A673 (cell line): Measurements from ENCODE around the gene FAM13C. TPM values are rescaled to one million over a fixed set of nuclear protein-coding genes. Genes with fewer than 3 reads are reported as not detected.

ENCODE experiments used
- BruUV-seq: library from RNA; stranded (reverse); fragments of 400-500 nt; replicated peaks from 2 replicates; lab custom pipeline; 2021; lab: Mats Ljungman, UMichigan
- CTCF ChIA-PET: fragments of 300-600 bp; sonication (Branson Sonifier 250); formaldehyde crosslinking; loops from one replicate; lab custom pipeline; 2022; ENCODE audit warnings: antibody characterized with exemption; lab: Charles Lee
- POLR2A ChIA-PET: fragments of 300-600 bp; sonication (Branson Sonifier 250); formaldehyde crosslinking; loops from one replicate; lab custom pipeline; 2022; ENCODE audit warnings: antibody characterized with exemption; ENCODE audit not compliant: low non-redundant PET; lab: Charles Lee
- DNase-seq: peaks from one replicate; pipeline ENCODE4 v3.0.0-alpha.2; 2015; ENCODE audit warnings: low spot score
- H3K27ac ChIP-seq: fragments of 200-600 bp; sonication (generic); 2 replicates; pipeline ENCODE4 v1.5.1; 2016; ENCODE audit warnings: mixed run types, low read depth, mild to moderate bottlenecking, mixed read lengths, antibody characterized with exemption, low read length; ENCODE audit not compliant: poor library complexity, severe bottlenecking
- H3K27me3 ChIP-seq: fragments of 200-600 bp; sonication (generic); replicated peaks from 2 replicates; pipeline ENCODE4 v1.6.1; 2017; ENCODE audit warnings: mixed run types, low read depth, mild to moderate bottlenecking, mixed read lengths, antibody characterized with exemption, low read length; ENCODE audit not compliant: insufficient read depth, poor library complexity
- H3K36me3 ChIP-seq: fragments of 200-600 bp; sonication (generic); 2 replicates; pipeline ENCODE4 v1.6.1; 2016; ENCODE audit warnings: mixed run types, mild to moderate bottlenecking, mixed read lengths, antibody characterized with exemption, low read length; ENCODE audit not compliant: insufficient read depth, poor library complexity, severe bottlenecking
- H3K4me1 ChIP-seq: fragments of 200-600 bp; sonication (generic); 2 replicates; pipeline ENCODE4 v1.6.1; 2017; ENCODE audit warnings: mixed run types, mild to moderate bottlenecking, mixed read lengths, antibody characterized with exemption, low read length; ENCODE audit not compliant: insufficient read depth, poor library complexity, severe bottlenecking
- H3K4me3 ChIP-seq: fragments of 200-600 bp; sonication (generic); 2 replicates; pipeline ENCODE4 v1.5.1; 2016; ENCODE audit warnings: low read depth, mixed run types, mild to moderate bottlenecking, mixed read lengths, low read length; ENCODE audit not compliant: poor library complexity, severe bottlenecking
- H3K9me3 ChIP-seq: fragments of 200-600 bp; sonication (generic); 2 replicates; pipeline ENCODE4 v1.6.1; 2016; ENCODE audit warnings: mixed run types, low read depth, mild to moderate bottlenecking, mixed read lengths, antibody characterized with exemption, low read length; ENCODE audit not compliant: poor library complexity, severe bottlenecking
- CTCF ChIP-seq: fragments of 300-800, 200-600 bp; sonication (generic); conservative IDR thresholded peaks from 2 replicates; pipeline ENCODE4 v1.5.1; 2017; ENCODE audit warnings: low read depth, mild to moderate bottlenecking, antibody characterized with exemption, low read length, moderate library complexity, mixed read lengths
- EZH2 ChIP-seq: fragments of 200-600 bp; sonication (generic); IDR thresholded peaks from 2 replicates; pipeline ENCODE4 v1.6.1; 2017; ENCODE audit warnings: borderline replicate concordance, low read depth, mild to moderate bottlenecking, mixed read lengths, antibody characterized with exemption, low read length; ENCODE audit not compliant: poor library complexity, severe bottlenecking
- intact Hi-C: fragments of 100-400 bp; cut with micrococcal nuclease; formaldehyde crosslinking; loops from one replicate; pipeline ENCODE4 v1.10.0; 2022; ENCODE audit not compliant: unreplicated experiment
- total RNA-seq: library from RNA; stranded (reverse); gene quantifications from 2 replicates; pipeline ENCODE4 v1.2.3, GENCODE V29; 2021

The FAM13C gene
- total RNA-seq, 1 experiment from 2014 or later: 21.2 TPM

- ChIA-PET CTCF (no interaction called here), POLR2A (no interaction called here)
- Histone ChIP-seq H3K27me3 (no peaks in the 10 kb centered on the region), H3K4me1 (peaks cover 8% of the 10 kb centered on the region), H3K36me3 (no peaks in the 10 kb centered on the region), H3K4me3 (no peak overlapping the region), H3K9me3 (no peaks in the 10 kb centered on the region), H3K27ac (no peak overlapping the region)
- DNase-seq: no peak
- intact Hi-C loops: no loop called here
- BruUV-seq: no TSS peak
- TF ChIP-seq EZH2 (no peak), CTCF (no peak)
Measured at GRCh38 chr10:59300386-59300785, 62.0 kb downstream of the FAM13C start.

GRCh38 chr10:59299933-59300332 is 62.4 kb downstream of the FAM13C start:
- peaks cover 8% of the 10 kb centered on the region for H3K4me1 ChIP-seq
- intact Hi-C loops: no loop called here
- BruUV-seq: no TSS peak
- H3K27me3 ChIP-seq: no peaks in the 10 kb centered on the region
- TF ChIP-seq EZH2: no peak
- no peaks in the 10 kb centered on the region for H3K9me3 ChIP-seq
- ChIA-PET CTCF (no interaction called here), POLR2A (no interaction called here)
- DNase-seq: no peak
- no peak overlapping the region for H3K4me3 ChIP-seq
- H3K27ac ChIP-seq: no peak overlapping the region
- no peaks in the 10 kb centered on the region for H3K36me3 ChIP-seq

- Histone ChIP-seq H3K9me3 (no peaks in the 10 kb centered on the region), H3K27me3 (no peaks in the 10 kb centered on the region), H3K4me3 (no peak overlapping the region), H3K36me3 (no peaks in the 10 kb centered on the region), H3K4me1 (no peaks in the 10 kb centered on the region), H3K27ac (no peak overlapping the region)
- DNase-seq: no peak
- ChIA-PET CTCF (no interaction called here), POLR2A (no interaction called here)
- intact Hi-C loops: no loop called here
- TF ChIP-seq CTCF: no peak
- no peak for TF ChIP-seq EZH2
- no TSS peak for BruUV-seq
Measured at GRCh38 chr10:59290448-59290847, 71.9 kb downstream of the FAM13C start.

- no TSS peak for BruUV-seq
Measured at GRCh38 chr10:59289853-59290252, 72.5 kb downstream of the FAM13C start.

More at GRCh38 chr10:59289853-59290252, 72.5 kb downstream of the FAM13C start:
- H3K27ac ChIP-seq: no peak overlapping the region
- H3K4me1 ChIP-seq: no peaks in the 10 kb centered on the region
- intact Hi-C loops: no loop called here
- H3K27me3 ChIP-seq: no peaks in the 10 kb centered on the region
- CTCF ChIA-PET: no interaction called here
- POLR2A ChIA-PET: no interaction called here
- TF ChIP-seq EZH2 (no peak), CTCF (no peak)
- H3K36me3 ChIP-seq: no peaks in the 10 kb centered on the region
- no peak for DNase-seq
- no peaks in the 10 kb centered on the region for H3K9me3 ChIP-seq
- H3K4me3 ChIP-seq: no peak overlapping the region
